GM18517 (cell line): ENCODE data around the gene MYH6.
"Not testable (repeated sequence)": the region's sequence is repeated elsewhere in the genome, so short reads cannot be mapped to it uniquely, and the experiment has no call there.

ENCODE experiments used
- ATAC-seq: cut with Tn5 transposase; IDR thresholded peaks from one replicate; pipeline ENCODE4 v1.9.1; 2021; ENCODE audit warnings: mild to moderate bottlenecking, moderate library complexity; ENCODE audit not compliant: unreplicated experiment

MYH6 gene

DNA sequence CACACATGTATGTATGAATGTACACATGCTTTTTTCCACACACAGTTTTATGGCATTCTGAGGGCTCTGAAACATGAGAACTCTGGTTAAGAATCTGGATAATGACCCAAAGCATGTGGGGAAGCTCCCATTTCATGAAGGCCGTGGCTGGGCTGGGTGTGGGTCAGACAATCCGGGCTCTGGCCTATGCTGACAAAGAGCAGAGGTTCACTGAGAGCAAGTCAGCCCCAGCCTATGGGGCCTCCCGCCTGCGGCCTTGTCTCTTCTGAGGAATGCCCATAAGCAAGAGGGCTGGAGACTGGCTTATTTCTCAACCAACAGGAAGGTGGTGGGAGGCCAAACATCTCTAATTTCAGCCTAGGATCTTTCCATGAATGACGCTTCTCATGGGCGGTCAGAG is 8.5 kb downstream of the MYH6 start:
- ATAC-seq, result no peak

DNA sequence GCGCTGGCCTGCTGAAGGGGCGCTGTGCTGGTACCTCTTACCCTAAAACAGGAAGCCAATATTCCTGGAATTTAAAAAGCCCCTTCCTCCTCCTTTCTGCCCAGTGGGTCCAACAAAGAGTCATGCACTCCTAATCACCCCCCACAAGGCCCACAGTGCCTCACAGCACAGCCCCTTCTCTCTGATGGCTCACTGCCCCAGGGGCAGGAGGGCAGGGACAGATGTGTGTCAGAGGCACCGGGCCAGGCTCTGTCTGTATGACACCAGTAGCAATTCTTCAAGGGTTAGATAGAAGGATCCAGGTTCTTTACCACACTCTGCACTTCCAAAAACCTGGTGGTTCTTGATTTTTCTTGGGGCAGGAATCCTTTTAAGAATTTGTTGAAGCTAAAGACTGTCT is 8.9 kb downstream of the MYH6 start:
- ATAC-seq, result no peak

DNA sequence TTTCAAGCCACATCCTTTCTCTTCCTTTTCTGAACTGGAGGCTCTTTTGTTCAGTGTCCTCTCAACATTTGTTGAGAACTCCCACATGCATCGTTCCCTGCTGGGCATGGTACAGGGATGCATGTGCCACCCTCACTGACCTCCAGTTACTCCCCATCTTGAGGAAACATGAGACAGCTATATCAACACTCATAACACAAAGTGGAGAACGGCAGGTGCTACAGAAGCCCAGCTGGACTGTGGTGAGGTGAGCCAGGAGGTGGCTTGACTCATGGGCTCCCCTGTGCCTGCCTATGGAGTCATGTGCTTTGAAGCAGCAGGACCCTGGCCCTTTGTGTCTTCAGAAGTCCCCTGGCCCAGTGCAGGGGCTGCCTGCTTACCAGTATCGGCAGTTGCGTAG is 9.7 kb downstream of the MYH6 start:
- ATAC-seq, result no peak

DNA sequence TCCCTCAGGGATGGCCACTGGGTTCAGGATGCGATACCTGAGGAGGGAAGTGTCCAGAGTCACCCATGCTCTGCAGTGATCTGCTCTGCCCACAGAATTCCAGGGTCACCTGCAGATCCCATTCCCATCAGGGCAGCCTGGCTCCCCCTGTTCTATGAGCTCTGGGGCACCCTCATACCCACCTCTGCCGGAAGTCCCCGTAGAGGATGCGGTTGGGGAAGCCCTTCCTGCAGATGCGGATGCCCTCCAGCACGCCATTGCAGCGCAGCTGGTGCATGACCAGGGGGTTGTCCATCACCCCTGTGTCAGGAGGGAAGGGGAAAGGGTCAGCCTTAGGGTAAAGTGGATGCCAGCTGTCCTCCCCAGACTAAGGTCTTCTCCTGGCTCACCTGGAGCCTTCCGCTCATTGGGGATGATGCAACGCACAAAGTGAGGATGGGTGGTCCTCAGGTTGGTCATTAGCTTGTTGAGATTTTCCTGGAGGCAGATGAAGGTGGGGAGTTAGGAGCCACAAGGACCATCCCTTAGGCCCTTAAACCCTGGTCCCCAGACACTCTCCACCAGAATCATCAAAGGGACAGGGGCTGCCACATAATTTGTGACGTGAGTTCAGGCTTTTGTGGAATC is 11.2 kb downstream of the MYH6 start:
- no peak for ATAC-seq

DNA sequence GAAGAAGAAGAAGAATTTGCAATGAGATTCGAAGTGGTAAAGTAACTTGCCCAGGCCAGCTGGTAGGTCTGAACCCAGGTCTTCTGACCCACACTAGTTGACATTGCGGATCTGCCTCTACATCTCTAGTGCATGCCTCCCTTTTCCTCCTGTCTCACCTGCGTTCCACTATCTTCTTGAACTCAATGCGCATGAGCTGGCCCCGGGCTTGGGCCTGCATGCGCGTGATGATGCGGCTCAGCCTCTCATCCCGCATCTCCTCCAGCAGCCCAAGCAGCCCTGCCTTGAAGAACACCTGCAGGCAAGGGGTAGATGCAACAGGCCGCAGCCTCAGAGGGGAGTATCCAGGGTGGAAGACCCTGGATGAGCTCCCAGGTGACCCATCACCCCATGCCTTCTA is 11.9 kb downstream of the MYH6 start:
- ATAC-seq, result no peak

DNA sequence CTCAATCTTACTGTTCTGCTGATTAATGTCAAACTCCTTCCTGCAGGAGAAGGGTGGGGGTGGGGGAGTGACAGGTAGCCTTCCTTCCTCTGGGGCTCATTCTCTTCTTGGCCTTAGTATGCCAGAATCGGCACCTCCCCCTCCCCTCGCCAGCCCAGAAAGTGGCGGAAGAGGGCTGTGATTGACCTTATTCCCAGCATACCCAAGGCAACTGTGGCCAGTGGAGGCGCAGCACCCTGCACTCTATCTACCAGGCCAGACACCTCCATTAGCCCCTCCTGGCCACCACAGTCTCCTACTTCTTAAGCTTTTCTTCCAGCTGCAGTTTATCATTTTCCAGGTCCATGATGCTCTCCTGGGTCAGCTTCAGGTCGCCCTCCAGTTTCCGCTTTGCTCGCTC is 15.5 kb downstream of the MYH6 start:
- ATAC-seq, result no peak

DNA sequence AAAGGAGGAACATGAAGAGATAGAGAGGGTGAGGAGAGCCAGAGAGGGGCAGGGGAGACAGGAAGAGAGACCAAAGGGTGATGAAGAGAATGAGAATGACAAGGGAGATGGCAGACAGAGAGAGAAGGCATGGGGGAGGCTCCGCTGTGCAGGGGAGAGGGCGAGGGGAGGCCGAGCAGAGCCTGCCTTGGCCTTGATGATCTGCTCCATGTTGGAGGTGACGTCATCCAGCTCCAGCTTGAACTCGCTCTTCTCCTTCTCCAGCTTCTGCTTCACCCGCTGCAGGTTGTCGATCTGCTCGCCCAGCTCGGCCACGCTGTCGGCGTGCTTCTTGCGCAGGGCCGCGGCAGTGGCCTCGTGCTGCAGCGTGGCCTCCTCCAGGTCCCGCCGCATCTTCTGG is 18.2 kb downstream of the MYH6 start:
- ATAC-seq, result not testable (repeated sequence)

DNA sequence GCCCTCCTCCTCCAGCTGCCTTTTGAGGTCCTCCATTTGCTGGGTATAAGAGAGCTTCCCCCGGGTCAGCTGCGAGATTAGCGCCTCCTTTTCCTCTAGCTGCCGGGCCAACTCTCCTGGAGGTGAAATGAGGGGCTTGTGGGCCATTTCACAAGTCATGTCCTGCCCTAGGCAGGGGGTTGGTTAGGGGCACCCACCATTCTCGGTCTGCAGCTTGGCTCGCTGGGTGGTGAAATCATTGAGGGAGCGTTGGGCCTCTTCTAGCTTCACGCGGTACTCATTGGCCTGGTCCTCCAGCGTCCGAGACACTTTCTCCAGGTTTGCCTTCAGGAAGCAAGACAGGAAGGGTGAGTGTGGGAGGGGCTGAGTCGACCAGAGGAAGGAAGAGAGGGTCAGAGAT is 18.7 kb downstream of the MYH6 start:
- no peak for ATAC-seq

DNA sequence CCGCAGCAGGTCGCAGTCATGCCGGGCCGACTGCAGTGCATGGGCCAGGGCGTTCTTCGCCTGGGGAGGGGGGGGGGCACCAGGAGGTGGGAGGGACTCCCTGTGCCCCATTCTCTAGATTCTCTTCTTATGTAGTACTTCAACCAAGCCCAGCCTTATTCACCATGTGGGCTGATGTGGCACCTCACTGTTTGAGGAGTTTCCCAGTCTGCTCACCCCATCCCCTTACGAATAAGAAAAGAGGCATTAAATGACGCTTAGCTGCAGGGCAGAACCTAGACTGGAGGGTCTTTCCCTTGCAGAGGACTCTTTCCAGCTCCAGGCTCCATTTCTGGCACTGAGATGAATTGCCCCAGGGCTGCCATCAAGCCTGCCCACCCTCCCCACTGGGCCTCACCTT is 19.1 kb downstream of the MYH6 start:
- ATAC-seq, result no peak

DNA sequence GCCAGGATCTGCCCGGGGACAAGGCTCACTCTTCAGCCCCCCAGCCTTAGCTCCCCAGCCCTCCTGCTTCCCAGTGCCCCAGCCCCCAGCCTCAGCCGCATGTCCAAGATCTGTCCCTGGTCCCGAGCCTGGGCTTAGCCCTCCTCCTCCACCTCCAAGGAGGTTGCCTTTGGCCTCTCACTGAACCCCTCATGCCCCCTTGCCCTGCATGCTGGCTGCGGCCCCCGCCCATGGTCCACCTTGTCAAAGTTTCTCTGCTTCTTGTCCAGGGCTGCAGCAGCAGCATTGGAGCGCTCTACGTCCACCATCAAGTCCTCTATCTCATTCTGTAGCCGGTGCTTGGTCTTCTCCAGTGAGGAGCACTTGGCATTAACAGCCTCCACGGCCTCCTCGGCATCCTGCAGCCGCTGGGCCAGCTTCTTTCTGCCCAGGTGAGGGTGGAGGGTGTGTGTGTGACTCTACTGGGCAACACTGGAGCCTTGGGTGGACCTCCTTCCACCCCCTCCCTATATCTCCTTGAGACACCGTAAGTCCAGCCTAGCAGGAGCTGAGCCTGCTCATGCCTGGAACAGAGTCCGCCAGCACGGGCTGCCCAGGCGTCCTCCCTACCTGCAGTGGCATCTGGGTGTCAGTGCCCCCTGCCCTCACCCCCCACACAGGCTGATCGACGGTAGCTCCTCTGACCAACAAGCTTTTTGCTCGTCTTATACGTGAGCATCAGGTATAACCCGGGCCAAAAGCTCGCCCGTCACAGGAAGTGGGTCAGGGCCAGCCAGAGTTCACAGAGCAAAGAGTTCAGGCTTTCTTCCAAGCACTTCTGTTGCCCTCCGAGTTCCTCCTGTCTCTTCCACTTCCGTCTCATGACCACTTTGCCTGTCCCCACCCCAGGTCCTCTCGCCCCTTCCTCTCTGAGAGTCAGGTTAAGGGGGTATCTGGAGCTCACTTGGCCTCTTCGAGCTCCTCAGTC is 19.9 kb downstream of the MYH6 start:
- no peak for ATAC-seq

DNA sequence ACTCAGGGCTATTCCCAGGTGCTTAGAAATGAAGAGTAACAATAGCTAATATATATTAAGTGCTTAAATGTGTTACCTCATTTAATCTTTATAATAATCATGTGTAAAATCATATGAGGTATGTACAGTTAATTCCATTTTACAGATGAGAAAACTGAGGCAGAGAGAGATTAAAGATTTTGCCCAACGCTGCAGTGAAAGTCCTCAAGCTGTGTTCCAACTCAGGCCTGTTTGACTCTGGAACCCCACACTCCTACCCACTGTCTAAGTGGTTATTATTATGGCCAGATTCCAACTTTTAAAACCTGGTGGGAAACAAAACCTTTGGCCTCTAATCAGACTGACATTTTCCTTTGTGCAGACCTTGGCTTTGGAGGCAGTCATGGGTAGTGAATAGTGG is 21.1 kb downstream of the MYH6 start:
- no peak for ATAC-seq

DNA sequence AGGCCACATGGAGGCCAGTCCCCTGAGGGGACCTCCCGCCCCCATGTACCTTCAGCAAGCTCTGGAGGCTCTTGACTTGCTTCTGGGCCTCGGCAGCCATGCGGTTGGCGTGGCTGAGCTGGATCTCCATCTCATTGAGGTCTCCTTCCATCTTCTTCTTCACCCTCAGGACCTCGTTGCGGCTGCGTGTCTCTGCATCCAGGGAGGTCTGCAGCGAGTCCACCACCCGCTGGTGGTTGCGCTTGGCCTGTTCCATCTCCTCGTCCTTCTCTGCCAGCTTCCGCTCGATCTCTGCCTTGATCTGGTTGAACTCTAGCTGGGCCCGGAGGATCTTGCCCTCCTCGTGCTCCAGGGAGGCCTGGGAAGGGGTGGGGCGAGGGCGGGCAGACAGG is 21.8 kb downstream of the MYH6 start:
- not testable (repeated sequence) for ATAC-seq

DNA sequence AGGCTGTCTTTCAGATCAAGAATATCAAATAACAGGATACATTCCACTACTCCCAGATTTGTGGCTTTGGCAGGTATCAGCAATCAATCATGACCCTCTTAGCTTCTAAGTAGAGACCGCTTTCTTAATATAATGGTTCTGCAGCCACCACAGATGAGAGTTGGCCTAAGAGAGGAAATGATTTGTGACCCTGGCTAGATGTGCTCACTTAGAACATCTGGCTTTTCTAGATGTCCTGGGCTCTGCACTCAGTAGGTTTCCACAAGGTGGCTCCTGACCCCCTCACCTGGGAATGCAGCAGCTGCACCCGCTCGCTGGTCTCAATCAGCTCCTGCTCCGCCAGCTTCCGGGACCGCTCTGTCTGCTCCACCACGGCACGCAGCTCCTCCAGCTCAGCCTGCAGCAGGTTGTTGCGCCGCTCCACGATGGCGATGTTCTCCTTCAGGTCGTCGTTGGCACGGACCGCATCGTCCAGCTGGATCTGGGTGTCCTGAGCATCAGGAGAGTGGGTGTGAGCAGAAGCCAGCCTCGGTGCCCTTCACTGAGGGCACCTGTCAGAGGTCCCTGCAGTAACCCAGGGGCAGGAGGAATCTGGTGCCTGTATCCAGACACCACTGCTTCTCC is 22.3 kb downstream of the MYH6 start:
- no peak for ATAC-seq

DNA sequence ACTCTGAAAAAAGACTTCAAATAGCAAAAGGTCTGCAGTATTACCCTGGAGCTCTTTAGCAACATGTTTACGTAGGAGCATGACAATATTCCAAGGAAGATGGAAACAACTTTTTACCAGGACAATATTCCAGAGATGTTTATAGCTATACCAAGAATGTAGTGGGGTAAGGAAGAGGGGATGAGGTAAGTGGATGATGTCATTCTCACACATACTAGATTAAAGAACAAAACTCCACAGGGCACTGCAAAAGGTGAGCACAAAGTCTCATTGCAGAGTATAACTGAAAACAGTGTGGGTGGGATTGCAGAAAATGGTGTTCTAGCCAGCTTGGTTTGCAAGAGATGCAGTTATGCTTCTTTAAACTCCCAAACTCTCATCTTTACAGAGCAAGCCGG is 22.8 kb downstream of the MYH6 start:
- ATAC-seq, result no peak

DNA sequence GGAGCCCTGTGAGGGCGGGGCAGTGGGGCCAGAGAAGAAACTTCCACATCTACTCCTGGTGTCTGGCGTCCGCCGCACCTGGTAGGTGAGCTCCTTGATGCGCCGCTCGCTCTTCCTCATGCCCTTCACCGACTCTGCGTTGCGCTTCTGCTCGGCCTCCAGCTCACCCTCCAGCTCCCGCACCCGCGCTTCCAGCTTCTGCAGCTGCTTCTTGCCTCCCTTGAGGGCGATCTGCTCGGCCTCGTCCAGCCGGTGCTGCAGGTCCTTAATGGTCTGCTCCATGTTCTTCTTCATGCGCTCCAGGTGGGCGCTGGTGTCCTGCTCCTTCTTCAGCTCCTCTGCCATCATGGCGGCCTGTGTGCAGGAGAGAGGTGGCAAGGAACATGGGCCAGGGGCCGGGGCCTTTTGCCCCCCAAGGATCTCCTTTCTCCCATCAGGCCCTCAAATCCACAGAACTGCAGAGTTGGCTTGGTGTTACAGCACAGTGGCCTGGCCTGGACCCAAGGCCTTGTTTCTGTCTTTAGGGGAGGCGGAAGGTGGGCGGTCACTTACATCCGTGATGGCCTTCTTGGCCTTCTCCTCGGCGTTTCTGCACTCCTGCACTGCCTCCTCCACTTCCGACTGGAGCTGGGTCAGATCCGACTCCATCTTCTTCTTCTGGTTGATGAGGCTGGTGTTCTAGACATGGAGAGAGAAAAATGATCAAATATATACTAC is 23.6 kb downstream of the MYH6 start:
- ATAC-seq, result no peak

DNA sequence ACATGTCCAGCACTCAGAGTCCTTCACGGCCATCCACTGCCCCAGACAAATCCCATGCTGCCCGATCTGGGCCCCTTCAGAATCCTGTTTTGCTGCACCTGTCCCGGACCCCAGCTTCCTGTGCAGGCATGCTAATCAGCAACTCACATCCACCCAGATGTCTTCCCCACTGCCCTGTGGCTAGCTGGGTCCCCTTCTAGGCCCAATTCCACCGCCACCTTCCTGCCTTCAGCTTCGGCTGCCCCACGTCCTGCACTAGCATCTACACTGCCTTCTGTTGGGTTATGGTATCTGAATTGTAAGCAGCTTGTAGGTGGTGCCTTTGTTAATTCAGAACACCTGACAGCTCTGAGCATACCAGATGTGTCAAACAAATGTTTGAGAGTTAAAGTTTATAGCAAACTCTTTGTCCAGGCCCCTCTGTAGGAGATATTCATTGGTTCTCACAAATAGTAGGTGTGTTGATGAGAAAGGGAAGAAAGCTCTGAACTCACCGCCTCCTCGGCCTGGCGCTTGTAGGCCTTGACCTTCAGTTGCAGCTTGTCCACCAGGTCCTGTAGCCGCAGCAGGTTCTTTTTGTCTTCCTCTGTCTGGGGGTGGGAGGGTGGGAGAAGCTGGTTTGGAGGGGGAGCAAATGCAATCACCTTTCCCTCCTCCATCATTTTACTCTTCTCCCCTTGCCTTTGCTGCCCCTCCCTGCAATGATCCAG is 25.2 kb downstream of the MYH6 start:
- no peak for ATAC-seq

DNA sequence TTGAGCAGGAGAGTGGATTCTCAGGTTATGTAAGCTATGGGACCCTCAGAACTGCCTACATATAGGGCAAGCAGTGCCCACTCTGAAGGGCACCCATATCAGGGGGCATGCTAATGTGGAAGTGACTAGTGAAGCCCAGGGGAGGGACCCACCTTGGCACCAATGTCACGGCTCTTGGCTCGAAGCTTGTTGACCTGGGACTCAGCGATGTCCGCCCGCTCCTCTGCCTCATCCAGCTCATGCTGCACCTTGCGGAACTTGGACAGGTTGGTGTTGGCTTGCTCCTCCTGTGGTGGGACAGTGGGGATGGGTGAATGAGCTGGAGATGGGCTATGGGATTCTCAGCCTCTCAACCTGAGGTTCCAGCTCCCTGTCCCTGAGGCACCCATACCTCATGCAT is 25.8 kb downstream of the MYH6 start:
- no peak for ATAC-seq

DNA sequence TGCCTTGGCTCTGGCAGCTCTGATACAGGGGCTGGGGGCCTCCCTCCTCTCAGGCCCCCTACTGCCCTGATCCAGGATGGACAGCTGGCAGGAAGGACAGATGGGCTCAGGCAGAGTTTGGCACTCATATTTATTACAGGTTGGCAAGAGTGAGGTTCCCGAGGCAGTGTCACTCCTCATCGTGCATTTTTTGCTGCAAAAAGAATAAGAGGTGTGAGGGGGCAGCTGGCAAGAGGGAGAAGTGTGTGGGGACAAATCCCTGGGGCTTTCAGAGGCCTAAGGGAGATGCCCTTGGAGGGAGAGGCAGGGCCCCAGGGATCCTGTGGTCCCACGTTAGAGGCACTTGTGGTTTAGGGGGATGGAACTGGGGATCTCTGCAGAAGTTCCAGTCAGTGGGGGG is 26.2 kb downstream of the MYH6 start:
- ATAC-seq, result no peak

DNA sequence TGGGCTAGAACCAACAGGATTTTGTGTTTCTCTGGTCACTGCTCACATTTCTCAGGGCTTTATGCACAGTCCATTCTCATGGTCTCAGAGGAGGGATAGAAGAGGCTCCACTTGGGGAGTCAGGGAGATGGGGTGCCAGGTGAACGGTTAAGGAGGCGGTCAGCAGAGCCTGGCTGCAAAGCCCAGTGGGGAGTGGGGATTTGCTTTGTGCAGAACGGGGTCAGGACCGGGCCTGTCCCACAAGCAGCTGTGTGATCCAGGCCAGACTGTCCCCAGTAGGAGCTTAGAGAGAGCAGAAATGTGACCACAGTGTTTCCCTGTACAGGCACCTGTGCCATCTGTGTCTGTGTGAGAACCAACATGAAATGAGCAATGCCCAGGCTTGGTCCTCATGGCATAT is 27.1 kb downstream of the MYH6 start:
- no peak for ATAC-seq

DNA sequence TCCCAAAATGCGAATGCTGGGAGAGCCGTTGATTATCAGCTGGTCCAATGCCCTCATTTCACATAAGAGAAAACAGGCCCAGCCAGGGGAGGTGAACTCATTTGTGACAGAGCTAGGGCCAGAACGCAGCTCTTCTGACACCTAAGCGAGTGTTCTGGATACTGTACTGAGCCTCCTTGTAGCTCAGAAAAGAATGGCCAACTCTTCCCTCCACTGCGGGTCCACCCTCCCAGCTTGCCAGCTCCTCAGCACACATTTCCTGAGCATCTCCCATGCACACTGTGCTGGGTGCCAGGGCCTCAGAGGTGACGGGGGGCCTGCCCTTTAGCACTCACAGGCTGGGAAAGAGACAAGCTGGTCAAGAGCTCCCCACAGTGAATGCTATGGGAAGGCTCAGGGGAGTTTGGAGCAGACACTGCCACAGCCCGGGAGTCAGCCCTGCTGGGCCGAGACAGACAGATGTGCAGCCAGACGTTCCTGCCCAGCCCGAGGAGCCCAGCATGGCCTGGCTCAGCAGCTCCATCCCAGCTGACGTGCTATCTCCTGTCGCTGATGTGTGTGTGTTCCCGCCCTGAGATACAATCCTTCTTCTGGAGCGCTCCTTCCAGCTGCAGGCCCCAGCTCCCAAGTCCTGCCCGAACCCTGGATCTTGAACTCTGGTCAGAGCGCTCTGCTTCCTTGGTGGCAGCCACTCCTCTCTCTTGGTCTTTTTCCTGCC is 27.7 kb downstream of the MYH6 start:
- ATAC-seq, result no peak
